Renal pelvis (tissue), 3 donors: ENCODE results near the gene CREBRF. TPM values are rescaled to one million over a fixed set of nuclear protein-coding genes. Genes with fewer than 3 reads are reported as not detected.

Experiments used
- polyA plus RNA-seq, 3 donors: library from polyadenylated mRNA; unstranded; fragments of 120-200 nt; gene quantifications; one replicate each; pipeline ENCODE4 v1.2.1, GENCODE V29; 2013; ENCODE audit not compliant: insufficient read length in 3 of 3

Gene CREBRF
- polyA plus RNA-seq, 3 donors: 17.6 to 25.4 (median 19.7) TPM

Other genes with a start within 250 kb of the CREBRF start
- 100 to 1,000 TPM; 109 to 119 (median 118) TPM for gene ERGIC1, start 222.1 kb upstream of the CREBRF start, polyA plus RNA-seq
- 10 to 100 TPM; 51.4 to 66.2 (median 61.0) TPM for gene RPL26L1, start 96.9 kb upstream of the CREBRF start, polyA plus RNA-seq
- gene ATP6V0E1, start 72.6 kb upstream of the CREBRF start, polyA plus RNA-seq: 100 to 1,000 TPM; 183 to 222 (median 214) TPM
- 10 to 100 TPM; 13.0 to 14.6 (median 13.4) TPM for gene BNIP1, start 88.2 kb downstream of the CREBRF start, polyA plus RNA-seq
- not detected for gene NKX2-5, start 178.9 kb downstream of the CREBRF start, polyA plus RNA-seq